Right hindlimb (tissue), 1 donor: ENCODE data around the gene TMEM52B.
"Not testable (repeated sequence)": the region's sequence is repeated elsewhere in the genome, so short reads cannot be mapped to it uniquely, and the experiment has no call there.

Experiments used
- DNase-seq: peaks from one replicate; pipeline ENCODE4 v3.0.0-alpha.2; 2018

The TMEM52B gene

DNA sequence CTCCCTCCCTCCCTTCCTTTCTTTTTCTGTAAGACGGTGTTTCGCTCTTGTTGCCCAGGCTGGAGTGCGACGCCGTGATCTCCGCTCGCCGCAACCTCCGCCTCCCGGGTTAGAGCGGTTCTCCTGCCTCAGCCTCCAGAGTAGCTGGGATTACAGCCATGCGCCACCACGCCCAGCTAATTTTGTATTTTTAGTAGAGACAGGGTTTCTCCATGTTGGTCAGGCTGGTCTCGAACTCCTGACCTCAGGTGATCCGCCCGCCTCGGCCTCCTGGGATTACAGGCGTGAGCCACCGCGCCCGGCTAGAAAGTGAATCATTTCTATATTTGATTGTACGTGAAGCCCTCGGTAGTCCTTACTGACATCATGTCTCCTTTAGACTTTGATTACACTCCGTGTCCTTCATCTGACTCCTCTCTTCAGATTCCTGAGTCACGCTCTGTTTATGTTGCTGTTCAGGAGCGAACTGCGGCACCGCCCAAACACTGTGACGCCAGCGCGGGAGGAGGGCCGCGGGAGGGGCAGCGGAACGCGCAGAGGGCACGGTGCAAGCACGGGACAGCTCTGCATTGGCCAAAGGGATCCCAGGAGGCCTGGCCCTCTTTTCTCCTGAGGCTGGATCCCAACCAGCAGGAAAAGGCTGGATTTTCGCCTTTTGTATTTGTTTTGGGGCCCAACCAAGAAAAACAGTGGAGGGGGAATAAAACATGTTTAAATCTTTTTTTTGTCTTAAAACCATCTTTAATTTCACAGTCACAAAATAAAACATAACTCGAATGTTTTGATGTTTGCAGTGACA is 33.3 kb downstream of the TMEM52B start:
- DNase-seq: peak; percentile 96

DNA sequence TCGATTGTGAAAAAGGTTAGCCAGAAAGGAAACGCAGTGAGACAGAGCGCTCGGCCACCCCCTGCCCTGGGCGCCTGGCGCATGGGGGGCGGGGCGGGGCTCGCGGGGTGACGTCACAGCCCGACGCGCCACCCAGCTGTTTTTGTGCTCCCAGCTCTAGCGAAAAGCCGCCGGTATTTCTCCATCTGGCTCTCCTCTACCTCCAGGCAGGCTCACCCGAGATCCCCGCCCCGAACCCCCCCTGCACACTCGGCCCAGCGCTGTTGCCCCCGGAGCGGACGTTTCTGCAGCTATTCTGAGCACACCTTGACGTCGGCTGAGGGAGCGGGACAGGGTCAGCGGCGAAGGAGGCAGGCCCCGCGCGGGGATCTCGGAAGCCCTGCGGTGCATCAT is 33.9 kb downstream of the TMEM52B start, which contains the start of gene GABARAPL1:
GABARAPL1 (plus strand) TSS at position 139 of the 393 bp plus-strand sequence; CDS start at position 392, 253 bp downstream.
- DNase-seq: peak; percentile 89

DNA sequence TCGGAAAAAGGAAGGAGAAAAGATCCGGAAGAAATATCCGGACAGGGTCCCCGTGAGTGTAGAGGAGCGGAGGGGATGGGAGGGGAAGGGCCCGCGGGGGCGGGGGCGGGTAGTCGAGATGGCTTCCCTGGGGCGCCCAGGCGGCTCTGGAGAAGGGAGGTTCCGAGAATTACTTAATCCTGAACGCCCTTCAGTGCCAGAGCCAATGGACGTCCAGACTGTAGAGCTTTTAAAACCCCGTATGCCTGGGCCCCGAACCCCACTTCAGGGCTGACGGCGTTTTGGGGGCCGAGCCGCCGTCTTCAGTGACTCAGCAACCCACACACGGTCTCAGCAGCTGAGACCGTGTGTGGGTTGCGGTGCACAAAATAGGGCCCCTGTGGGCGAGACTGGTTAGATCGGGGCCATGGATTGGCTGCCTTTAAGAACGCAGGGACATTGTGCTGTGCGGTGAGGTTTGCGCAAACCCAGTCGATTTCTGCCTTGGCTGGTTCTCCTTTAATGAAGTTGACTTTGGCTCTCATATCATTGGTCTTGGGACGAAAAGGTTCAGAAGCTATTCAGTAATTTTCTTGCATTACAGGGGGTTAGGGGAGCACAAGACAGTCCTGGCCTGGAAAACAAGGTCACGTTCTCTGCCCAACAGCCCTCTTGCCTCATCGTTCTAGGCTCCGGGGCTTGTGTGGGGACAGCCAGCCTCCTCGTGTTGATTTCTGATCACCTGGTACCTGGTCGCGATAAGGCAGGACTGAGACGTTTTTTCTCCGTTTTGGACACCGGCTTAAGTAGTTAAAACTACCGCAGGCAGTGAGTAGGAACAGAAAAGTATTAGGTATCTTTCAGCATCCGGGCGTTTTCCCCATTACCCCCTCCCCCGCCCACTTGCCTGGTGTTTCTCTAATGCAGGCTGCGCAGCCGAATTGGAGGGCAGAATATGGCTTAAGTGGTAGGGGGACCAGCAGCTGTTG is 34.6 kb downstream of the TMEM52B start:
- peak; percentile 79 for DNase-seq

DNA sequence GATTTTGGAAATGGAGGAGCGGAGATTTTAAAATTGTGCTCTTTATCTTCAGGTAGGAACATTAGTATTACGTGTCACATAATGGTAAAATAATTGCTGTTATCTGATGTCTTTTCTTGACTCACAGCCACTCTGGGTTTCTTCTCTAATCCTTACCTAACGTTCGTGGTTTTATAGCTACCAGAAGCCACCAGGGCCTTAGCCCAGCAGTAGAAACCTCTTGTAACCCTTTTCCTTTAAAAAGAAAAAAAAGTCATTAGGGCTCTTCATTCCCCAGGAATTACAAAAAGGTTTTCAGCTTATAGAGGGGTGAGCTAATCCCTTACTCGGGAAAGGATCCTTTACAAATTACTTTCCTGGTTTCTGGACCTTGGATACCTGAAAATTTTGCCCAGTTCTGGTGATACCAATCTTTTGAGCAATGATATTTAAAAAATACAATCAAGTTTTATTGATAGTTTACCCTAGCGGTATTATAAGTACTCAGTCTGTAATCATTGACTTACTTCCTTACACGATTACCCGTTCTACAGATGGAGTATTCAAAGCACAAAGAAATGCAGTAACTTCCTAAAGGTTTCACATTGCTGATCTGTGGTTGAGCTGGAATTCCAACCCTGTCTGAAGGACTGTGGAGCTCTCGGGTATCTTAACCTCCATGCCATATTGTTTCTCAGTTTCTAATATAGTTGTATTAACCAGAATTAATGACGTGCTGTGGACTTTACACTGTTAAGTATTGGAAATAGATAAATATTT is 35.5 kb downstream of the TMEM52B start:
- DNase-seq: no peak

DNA sequence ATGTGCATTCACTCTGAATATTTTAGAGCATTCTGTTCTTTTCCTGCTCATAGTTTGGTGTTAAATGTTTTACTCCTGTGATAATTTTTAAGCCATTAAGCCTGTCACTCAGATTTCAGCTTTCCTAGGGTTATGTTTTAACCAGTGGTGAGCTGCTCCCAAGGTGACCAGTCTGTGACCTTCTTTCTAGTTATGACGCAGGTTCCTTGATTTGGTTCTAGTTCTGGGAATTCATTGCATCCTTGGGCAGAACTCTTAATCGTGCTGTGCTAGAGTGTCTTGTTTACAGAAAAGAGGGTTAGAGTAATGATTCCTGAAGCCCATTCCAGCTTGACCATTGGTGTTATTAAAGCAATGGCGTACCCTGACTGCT is 36.0 kb downstream of the TMEM52B start:
- no peak for DNase-seq

DNA sequence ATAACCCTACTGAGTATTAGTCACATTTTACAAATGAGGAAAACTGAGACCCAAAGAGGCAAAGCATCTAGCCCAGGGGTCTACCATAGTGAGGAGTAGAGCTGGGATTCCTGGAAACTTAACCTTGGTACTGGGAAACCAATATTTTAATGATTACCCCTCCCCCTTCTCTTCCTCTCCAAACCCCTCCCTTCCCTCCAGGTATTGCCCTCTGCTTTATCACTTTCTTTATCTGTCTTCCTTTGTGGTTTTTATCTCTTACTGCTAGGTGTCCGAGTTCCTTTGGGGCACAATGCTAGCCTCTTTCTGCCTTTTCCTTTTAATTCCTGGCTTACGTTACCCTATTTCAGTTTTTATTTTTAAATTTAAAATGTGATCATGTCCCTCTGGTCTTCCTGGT is 36.6 kb downstream of the TMEM52B start:
- no peak for DNase-seq

DNA sequence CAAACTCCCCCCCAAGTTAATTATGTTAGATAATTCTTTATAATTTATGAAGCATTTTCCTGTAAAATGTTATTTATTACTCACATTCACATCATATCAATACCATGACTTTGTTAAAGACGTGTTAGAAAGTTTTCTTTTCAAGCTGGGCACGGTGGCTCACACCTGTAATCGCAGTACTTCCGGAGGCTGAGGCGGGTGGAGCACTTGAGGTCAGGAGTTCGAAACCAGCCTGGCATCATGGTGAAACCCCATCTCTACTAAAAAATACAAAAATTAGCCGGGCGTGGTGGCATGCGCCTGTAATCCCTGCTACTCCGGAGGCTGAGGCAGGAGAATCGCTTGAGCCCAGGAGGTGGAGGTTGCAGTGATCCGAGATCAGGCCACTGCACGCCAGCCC is 37.1 kb downstream of the TMEM52B start:
- DNase-seq: not testable (repeated sequence)

DNA sequence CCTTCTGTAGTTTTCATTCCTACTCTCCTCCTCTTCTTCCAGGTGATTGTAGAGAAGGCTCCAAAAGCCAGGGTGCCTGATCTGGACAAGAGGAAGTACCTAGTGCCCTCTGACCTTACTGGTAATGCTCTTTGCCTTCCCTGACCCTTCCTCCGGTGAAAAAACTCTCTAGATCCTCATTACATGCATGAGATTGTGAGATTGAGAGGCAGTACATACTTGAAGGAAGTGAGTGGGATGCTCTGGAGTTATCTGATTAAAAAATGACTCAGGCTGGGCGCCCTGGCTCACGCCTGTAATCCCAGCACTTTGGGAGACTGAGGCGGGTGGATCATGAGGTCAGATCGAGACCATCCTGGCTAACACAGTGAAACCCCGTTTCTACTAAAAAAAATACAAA is 39.2 kb downstream of the TMEM52B start:
- DNase-seq: no peak

DNA sequence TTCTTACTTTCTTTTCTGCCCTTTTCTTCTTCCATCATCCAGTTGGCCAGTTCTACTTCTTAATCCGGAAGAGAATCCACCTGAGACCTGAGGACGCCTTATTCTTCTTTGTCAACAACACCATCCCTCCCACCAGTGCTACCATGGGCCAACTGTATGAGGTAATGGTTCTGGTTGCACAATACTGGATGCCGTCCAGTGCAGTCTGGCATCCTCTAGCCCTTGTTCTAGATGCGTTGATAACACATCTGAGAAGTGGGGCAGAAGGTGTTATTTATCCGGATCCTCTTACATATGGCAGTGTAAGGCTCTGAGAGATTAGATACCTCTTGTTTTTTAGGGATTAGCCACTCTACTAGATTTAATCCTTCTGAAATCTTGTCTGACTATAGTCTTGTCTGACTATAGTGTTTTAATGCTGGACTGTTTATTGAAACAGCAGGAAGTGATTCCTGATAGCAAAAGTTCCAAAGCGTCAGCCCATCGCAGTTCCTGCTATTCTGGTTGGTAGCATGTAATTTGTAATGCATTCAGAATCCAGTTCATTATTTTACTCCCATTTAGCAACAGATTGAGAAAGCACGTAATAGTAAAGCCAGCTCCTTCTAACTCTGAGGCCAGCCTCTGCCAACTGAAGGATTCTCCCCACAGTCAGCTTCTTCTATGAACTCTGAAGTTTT is 41.7 kb downstream of the TMEM52B start:
- no peak for DNase-seq

DNA sequence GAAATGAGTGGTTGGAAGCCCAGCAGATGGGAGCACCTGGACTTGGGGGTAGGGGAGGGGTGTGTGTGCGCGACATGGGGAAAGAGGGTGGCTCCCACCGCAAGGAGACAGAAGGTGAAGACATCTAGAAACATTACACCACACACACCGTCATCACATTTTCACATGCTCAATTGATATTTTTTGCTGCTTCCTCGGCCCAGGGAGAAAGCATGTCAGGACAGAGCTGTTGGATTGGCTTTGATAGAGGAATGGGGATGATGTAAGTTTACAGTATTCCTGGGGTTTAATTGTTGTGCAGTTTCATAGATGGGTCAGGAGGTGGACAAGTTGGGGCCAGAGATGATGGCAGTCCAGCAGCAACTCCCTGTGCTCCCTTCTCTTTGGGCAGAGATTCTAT is 43.0 kb downstream of the TMEM52B start:
- DNase-seq: no peak

DNA sequence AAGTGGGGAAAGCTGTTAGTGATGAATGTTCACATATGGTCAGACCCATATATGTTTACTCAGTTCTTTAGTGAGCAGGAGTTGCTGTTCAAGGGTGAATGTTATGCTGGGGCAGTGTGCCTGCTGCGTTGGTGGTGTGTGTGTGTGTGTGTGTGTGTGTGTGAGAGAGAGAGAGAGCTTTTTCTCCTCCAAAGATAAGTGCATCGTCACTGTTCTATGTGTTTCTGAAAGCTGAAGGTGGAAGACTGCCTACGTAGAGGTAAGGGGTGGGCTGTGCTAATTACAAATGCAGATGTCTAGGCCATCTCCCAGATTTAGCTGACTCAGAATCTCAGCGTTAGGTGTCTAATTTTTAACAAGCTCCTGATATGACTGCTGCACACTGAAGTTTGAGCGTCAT is 44.4 kb downstream of the TMEM52B start:
- DNase-seq: no peak

DNA sequence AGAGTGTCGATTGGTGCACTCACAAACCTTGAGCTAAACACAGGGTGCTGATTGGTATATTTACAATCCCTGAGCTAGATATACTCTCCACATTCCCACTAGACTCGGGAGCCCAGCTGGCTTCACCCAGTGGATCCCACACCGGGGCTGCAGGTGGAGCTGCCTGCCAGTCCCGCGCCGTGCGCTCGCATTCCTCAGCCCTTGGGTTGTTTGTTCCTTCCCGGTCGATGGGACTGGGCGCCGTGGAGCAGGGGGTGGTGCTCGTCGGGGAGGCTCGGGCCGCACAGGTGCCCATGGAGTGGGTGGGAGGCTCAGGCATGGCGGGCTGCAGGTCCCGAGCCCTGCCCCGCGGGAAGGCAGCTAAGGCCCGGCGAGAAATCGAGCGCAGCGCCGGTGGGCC is 46.6 kb downstream of the TMEM52B start:
- DNase-seq: not testable (repeated sequence)

DNA sequence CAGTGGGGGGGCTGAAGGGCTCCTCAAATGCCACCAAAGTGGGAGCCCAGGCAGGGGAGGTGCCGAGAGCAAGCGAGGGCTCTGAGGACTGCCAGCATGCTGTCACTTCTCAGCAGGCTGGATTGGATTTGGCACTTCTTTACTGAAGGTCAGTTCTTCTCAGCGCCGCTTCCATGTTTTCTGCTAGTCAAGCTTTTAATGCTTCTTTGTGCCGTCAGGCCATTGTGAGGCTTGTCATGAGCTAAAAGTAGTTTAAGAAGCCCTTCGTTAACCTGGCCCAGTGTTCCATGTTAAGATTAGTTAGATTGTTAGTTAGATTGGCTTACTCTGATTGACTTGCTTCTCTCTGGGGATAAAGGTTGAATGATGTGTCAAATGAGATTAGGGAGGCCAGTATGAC is 47.3 kb downstream of the TMEM52B start:
- DNase-seq: no peak

DNA sequence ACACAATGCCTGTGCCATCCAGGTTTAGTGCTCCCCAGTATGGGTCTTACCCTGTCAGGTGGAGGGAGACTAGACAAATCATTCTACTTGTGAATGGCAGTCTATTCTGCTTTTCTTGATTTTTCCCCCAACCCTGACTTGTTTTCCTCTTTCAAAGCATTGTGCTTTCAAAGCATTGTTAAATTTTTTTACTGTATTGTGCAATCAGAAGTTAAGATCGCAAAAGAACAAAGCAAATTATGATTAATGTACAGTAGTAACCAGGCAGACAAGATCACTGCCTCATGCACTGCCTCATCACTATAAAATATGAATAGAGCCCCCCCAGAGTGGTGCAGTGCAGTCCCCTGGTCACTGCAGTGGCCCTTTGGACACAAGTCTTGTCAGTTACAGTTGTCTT is 47.9 kb downstream of the TMEM52B start:
- DNase-seq: no peak

DNA sequence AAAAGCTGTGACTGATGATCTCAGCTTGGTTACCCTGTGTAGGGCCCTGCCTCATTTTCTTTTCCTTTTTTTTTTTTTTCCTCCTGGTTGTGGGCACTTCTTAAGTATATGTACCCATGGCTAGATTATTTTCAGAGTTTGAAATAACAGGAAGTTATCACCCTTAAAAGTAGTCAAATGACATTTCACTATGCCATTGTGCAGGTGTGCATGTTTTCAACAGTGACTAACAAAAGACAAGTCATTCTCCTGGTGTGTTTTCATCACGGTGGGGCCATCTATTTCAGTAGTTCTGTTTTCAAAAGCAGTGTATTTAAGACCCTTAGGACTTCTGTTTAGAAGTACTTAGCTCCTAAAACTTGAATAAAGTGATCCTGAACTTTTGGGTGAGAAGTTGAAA is 48.8 kb downstream of the TMEM52B start:
- DNase-seq: no peak

DNA sequence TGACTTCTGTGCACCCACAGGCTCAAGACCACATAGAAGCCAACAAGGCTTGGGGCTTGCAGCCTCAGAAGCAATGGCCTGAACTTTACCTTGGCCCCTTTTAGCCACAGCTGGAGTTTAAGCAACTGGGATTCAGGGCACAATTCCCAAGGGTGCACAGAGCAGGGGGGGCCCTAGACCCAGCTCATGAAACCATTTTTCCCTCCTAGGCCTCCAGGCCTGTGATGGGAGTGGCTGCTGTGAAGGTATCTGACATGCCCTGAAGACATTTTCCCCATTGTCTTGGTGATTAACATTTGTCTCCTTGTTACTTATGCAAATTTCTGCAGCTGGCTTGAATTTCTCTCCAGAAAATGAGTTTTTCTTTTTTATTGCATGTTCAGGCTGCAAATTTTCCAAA is 55.7 kb downstream of the TMEM52B start:
- no peak for DNase-seq

DNA sequence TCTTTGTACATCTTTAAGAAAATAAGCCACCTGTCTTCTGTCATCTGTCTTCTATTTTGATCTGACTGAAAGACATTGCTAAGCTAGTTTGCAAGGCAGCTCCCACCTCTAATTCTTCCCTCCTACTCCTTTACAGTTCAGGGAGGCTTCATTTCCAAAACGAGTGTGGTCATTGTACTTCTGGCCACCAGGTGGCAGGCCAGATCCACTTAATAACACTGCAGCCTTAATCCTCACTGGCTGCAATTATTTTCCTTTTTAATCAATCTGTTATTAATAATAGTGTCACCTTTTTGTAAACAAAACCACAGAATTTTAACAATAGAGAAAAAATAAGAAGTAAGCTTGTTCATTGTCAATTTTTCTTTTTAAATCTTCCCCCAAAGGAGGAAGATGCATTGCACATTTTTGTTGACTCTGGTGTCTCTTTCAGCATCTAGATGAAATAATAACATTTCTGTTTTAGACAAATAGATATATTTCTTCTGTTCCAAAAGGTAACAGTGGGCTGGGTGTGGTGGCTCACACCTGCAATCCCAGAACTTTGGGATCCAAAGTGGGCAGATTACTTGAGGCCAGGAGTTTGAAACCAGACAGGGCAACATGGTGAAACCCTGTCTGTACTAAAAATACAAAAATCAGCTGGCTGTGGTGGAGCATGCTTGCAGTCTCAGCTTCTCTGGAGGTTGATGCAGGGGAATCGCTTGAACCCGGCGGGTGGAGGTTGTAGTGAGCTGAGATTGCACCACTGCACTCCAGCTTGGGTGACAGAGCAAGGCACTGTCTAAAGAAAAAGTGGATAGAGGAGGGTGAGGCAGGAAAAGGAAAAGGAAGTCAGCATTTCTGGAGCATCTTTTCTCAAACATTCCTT is 57.2 kb downstream of the TMEM52B start:
- no peak for DNase-seq

DNA sequence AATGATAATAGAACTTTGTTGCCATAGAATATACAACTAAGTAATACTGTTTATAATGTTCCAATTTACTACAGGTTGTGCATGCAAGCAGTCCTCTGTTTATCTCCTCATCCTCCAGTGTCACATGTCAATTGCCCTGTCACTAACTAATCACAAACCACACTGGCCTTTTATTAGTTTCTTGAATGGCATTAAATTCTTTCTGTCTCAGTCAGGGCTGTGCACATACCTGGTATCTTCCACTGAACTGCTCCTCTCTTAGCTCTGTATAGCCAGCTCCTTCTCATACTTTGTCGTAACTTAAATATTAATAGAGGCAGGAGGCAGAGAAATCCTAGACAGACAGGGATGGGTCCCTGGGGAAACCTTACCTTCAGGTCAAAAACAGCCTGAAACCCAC is 57.9 kb downstream of the TMEM52B start:
- no peak for DNase-seq

DNA sequence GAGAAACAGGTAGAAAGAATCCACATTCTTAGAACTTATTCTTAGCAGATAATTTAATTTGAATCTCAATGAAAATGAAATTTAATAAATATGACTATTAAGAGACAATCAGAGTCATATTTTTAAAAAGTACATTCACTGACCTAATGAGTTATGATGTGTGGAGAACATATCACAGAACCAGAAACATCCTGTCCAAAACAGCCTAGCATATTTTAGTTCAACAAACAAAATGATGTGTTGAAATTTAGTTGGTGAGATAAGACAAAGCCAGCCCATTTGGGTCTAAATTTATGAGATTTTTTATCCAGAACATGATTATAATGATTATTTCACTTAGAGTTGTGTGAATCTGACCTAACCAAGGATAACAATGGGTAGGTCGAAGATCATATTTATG is 59.7 kb downstream of the TMEM52B start:
- no peak for DNase-seq

DNA sequence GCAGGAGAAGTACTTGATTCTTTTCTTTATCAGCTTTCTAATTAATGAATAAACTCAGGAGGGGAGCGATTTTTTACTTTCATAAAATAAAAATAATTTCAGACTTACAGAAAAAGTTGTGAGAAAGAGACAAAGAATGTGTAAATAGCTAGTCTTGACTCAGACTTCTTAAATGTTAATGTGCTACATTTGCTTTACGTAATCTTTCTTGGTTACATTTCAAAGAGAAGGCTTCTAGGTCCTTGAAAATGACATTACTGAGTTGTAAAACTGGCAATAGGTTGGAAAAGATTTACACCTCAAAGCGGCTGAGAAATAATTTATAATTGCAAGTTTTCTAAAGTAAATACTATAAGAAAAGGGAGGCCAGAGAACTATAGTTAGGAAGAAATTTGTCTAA is 62.5 kb downstream of the TMEM52B start:
- no peak for DNase-seq
